ENCODE data around the gene ECT2.

DNA sequence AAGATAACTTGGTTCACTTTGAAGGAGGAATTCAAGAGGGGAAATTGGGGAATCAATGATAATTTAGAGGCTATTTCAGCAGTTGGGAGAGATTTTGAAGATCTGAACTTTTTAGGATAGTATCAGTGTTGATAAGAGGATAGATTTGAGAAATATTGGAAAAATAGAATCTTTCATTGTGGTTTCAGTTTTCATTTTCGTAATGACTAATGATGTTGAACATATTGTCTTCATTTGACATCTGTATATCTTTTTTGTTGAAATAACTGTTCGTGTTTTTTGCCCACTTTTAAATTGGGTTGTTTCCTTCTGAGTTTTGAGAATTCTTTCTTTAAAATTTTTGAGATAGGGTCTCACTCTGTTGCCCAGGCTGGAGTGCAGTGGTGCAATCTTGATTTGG lies 21.1 kb downstream of the ECT2 start:
- TF ChIP-seq, protein P1, sequence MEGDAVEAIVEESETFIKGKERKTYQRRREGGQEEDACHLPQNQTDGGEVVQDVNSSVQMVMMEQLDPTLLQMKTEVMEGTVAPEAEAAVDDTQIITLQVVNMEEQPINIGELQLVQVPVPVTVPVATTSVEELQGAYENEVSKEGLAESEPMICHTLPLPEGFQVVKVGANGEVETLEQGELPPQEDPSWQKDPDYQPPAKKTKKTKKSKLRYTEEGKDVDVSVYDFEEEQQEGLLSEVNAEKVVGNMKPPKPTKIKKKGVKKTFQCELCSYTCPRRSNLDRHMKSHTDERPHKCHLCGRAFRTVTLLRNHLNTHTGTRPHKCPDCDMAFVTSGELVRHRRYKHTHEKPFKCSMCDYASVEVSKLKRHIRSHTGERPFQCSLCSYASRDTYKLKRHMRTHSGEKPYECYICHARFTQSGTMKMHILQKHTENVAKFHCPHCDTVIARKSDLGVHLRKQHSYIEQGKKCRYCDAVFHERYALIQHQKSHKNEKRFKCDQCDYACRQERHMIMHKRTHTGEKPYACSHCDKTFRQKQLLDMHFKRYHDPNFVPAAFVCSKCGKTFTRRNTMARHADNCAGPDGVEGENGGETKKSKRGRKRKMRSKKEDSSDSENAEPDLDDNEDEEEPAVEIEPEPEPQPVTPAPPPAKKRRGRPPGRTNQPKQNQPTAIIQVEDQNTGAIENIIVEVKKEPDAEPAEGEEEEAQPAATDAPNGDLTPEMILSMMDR (optimal IDR thresholded peaks at IDR 0.05 in 1 of 3, IDR thresholded peaks at IDR 0.05 in 1 of 3, conservative IDR thresholded peaks at IDR 0.05 in 1 of 3; ENCODE audit: extremely low read depth in 1 of 3, insufficient read depth in 2 of 3, low read length in 3 of 3), result no peak
- no peak for TF ChIP-seq EZH2 (IDR thresholded peaks at IDR 0.05; ENCODE audit: low read length)

Measured in keratinocyte (primary cell).